WI38 (cell line): ENCODE measurements around the gene TMEM196.

Experiments
- H3K4me3 ChIP-seq: 2 replicates; pipeline ENCODE4 v1.5.1; 2011; ENCODE audit warnings: low read depth, mild to moderate bottlenecking, control low read depth, low read length
- TF ChIP-seq, protein P1 (sequence below): IDR thresholded peaks from 2 replicates; pipeline ENCODE4 v1.5.1; 2012; ENCODE audit warnings: low read depth, mild to moderate bottlenecking, control low read depth, low read length

TMEM196 gene

DNA sequence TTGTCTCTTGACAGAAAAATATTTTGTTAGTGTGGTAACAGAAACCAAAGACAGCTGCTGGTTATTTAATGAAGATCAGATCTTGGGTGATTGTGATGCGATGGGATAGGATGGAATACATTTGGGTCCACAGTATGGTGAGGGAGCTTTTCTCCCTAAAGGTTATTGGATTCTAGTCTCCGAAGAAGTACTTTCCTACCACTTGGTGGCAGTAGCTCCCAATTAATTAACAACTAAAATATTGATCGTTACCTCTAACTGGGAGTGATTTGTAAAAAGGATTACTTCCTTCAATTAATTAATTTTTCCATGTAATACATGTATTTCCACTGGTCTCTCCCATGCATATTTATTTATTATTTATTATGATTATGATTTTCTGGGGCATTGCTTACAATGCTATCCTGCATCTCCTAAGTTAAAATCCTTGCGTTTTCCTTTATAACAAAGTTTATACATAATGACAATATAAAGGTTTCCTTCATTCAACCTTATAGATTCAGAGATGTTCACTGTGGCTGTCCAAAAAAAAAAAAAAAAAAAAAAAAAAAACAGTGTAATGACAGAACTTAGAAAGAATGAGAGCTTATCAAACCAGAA, 25.6 kb downstream of the TMEM196 start:
- TF ChIP-seq, protein P1, sequence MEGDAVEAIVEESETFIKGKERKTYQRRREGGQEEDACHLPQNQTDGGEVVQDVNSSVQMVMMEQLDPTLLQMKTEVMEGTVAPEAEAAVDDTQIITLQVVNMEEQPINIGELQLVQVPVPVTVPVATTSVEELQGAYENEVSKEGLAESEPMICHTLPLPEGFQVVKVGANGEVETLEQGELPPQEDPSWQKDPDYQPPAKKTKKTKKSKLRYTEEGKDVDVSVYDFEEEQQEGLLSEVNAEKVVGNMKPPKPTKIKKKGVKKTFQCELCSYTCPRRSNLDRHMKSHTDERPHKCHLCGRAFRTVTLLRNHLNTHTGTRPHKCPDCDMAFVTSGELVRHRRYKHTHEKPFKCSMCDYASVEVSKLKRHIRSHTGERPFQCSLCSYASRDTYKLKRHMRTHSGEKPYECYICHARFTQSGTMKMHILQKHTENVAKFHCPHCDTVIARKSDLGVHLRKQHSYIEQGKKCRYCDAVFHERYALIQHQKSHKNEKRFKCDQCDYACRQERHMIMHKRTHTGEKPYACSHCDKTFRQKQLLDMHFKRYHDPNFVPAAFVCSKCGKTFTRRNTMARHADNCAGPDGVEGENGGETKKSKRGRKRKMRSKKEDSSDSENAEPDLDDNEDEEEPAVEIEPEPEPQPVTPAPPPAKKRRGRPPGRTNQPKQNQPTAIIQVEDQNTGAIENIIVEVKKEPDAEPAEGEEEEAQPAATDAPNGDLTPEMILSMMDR = no peak
- H3K4me3 ChIP-seq = no peak overlapping the region

DNA sequence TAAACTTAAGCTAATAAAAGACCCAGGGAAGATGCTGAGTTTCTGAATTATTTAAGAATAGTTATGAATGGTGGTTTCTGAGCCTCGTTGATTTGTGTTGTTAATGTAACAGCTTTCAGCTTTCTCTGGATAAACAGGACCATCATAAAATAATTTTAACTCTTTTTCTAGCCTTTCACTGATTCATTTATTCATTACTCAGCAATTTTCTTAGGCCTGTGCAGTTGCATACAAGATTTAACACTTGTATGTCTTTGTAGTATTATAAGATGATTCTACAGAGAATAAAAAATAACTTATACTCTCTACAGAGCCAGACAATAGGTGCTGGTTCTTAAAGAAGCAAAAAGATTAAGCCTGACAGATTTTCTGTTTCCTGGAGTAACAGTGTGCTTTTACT, 29.3 kb downstream of the TMEM196 start:
- H3K4me3 ChIP-seq = no peak overlapping the region
- TF ChIP-seq, protein P1 = no peak

DNA sequence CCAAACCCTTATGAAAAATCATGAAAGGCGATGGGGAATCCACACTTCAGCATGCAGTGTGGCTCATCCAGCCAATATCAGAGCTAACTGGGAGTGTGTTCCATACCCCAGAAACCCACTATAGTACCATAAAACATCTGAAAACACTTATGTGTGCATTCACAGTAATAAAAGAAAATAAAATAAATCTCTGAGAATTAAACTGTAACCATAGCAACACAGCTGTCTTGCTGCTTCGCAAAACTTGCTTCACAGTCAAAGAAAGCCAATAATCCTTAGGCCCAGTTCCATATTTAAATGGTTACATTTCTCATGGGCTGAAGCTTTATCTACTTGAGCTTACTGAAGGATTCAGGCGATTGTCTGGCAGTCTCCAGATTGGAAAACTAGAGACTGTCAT, 44.7 kb downstream of the TMEM196 start:
- no peak overlapping the region for H3K4me3 ChIP-seq
- TF ChIP-seq, protein P1 = no peak

DNA sequence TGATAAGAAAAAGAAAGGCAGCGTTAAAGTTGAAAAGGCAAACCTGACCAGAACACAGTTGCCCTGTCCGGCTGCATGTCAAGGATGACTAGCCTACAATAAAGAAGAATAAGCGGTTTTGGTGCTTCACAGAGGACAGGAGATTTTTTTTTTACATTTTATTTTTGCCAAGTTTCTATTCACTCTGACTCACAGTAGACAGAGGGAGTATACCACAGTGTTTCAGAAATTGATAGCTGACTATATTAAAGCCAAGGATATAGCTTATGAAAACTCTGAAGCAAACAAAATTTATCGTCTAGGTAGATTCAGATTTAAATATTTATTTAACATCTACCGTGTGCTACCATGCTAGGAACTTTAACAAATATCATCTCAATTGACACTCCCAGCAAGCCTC, 47.6 kb downstream of the TMEM196 start:
- no peak overlapping the region for H3K4me3 ChIP-seq
- TF ChIP-seq, protein P1 = no peak

DNA sequence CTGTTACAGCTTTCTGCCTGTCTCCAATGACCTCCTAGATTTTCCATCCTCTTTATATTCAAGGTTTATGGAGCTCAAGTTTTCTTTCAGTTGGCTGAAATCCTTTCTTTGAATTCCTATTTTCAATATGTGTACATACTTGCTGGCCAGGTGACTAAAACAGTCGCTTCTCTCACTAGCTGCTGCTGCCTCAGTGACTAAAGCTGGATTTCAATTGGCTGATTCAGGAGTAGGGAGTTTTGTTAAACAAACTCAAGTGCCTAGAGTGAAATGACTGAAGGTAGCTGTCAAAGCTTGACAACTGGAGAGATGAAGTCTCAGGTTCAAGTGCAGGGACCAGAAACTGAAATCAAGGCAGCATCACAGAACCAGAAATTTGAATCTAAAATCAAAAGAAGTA, 57.9 kb downstream of the TMEM196 start:
- no peak overlapping the region for H3K4me3 ChIP-seq
- TF ChIP-seq, protein P1 = no peak

DNA sequence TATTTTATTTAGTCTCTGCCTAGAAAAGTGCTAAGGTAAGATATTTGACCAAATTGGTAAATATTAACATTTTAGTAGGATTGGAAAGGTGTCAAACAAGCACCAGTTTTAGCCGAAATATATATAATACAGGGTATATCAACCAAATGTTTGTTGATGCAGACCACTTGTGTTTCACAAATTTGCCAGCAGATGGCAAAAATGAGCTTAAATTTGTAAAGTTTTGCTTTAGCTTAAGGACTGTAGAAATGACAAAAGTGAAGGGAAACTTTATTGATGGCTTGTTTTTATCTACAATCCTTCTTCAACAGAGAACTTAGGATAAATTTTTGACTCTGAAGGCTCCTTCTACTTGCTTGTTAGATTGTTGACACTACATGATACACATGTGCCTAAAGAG, 59.7 kb downstream of the TMEM196 start:
- H3K4me3 ChIP-seq = no peak overlapping the region
- TF ChIP-seq, protein P1 = peak; percentile 13; the same call in 1 of the 2 replicates

DNA sequence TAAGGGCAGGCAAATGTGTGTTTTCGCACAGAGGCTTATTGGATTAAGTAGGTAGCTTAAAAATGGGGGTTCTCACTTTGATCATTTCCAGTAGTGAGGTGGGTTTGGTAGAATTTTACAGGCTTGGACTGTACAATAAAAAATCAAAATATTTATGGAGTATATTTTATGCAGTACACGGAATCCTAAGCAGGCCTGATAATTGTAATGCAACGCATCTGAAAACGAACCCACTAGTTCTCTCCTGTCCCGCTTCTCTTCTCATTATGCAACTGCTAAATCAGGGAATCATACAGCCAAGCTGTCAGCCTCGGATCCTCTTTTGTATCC, 64.2 kb downstream of the TMEM196 start:
- H3K4me3 ChIP-seq = peak overlapping the region; percentile 99
- TF ChIP-seq, protein P1 = no peak
